ENCODE measurements around the gene ADGRF1. TPM values are rescaled to one million over a fixed set of nuclear protein-coding genes. Genes with fewer than 3 reads are reported as not detected.

Gene ADGRF1
- total RNA-seq, 2 experiments from 2014 or later, result not detected

GRCh38 chr6:47048638-47049037, 6.5 kb upstream of the ADGRF1 start:
- Mint-ChIP-seq H3K27me3 (peaks cover 9% of the 10 kb centered on the region), H3K27ac (no peak overlapping the region), H3K9me3 (ENCODE audit: low read depth) (no peaks in the 10 kb centered on the region), H3K4me3 (no peak overlapping the region), H3K4me1 (peaks cover 2% of the 10 kb centered on the region), H3K36me3 (no peaks in the 10 kb centered on the region)
- DNase-seq, result no peak
- CTCF ChIA-PET, result interaction anchor here (0.6 to 0.7 kb wide), 2 partner anchors 26 to 199 kb away, joined by 3 read pairs; no protein-coding TSS in a partner anchor
- ATAC-seq, result no peak

GRCh38 chr6:47047479-47048407, 5.6 kb upstream of the ADGRF1 start:
- CTCF ChIA-PET, result interaction anchor here (0.6 to 1.1 kb wide), 5 partner anchors 10 to 199 kb away, joined by 3 to 4 read pairs (median 3); no protein-coding TSS in a partner anchor
- peak; percentile 50 for DNase-seq
- ATAC-seq, result no peak
- peaks cover 9% of the 10 kb centered on the region for H3K27me3 Mint-ChIP-seq
- H3K4me1 Mint-ChIP-seq, result peaks cover 2% of the 10 kb centered on the region
- no peak overlapping the region for H3K27ac Mint-ChIP-seq
- no peaks in the 10 kb centered on the region for H3K36me3 Mint-ChIP-seq
- H3K4me3 Mint-ChIP-seq, result no peak overlapping the region
- H3K9me3 Mint-ChIP-seq (ENCODE audit: low read depth), result no peaks in the 10 kb centered on the region

GRCh38 chr6:47047097-47047478, 5.0 kb upstream of the ADGRF1 start:
- Mint-ChIP-seq H3K27ac (no peak overlapping the region), H3K4me3 (no peak overlapping the region)

GRCh38 chr6:47044397-47044796, 2.3 kb upstream of the ADGRF1 start:
- no peak overlapping the region for H3K27ac Mint-ChIP-seq
- no peaks in the 10 kb centered on the region for H3K9me3 Mint-ChIP-seq (ENCODE audit: low read depth)
- H3K36me3 Mint-ChIP-seq, result no peaks in the 10 kb centered on the region
- H3K27me3 Mint-ChIP-seq, result peaks cover 9% of the 10 kb centered on the region
- CTCF ChIA-PET, result interaction anchor here (1.9 kb wide), 1 partner anchor 195 kb away, joined by 6 read pairs; no protein-coding TSS in a partner anchor
- peaks cover 2% of the 10 kb centered on the region for H3K4me1 Mint-ChIP-seq
- no peak for ATAC-seq
- H3K4me3 Mint-ChIP-seq, result no peak overlapping the region
- no peak for DNase-seq

More at GRCh38 chr6:47047097-47047478, 5.0 kb upstream of the ADGRF1 start:
- CTCF ChIA-PET, result interaction anchor here (0.6 to 1.1 kb wide), 3 partner anchors 10 to 83 kb away, joined by 3 to 4 read pairs (median 4); no protein-coding TSS in a partner anchor
- ATAC-seq, result no peak
- Mint-ChIP-seq H3K36me3 (no peaks in the 10 kb centered on the region), H3K27me3 (peaks cover 9% of the 10 kb centered on the region), H3K9me3 (ENCODE audit: low read depth) (no peaks in the 10 kb centered on the region), H3K4me1 (peaks cover 2% of the 10 kb centered on the region)
- no peak for DNase-seq

- no peak overlapping the region for H3K27ac Mint-ChIP-seq
- H3K36me3 Mint-ChIP-seq, result no peaks in the 10 kb centered on the region
- CTCF ChIA-PET, result interaction anchor here (1.9 kb wide), 1 partner anchor 194 kb away, joined by 6 read pairs; no protein-coding TSS in a partner anchor
Observed at GRCh38 chr6:47043286-47043685, 1.2 kb upstream of the ADGRF1 start.

GRCh38 chr6:47041741-47042140, 391 bp downstream of the ADGRF1 start:
- H3K4me3 Mint-ChIP-seq, result no peak overlapping the region
- no peaks in the 10 kb centered on the region for H3K36me3 Mint-ChIP-seq
- no peaks in the 10 kb centered on the region for H3K4me1 Mint-ChIP-seq
- H3K9me3 Mint-ChIP-seq (ENCODE audit: low read depth), result no peaks in the 10 kb centered on the region
- ATAC-seq, result no peak
- peaks cover 5% of the 10 kb centered on the region for H3K27me3 Mint-ChIP-seq
- CTCF ChIA-PET, result no interaction called here
- no peak overlapping the region for H3K27ac Mint-ChIP-seq
- no peak for DNase-seq

More at GRCh38 chr6:47043286-47043685, 1.2 kb upstream of the ADGRF1 start:
- peaks cover 2% of the 10 kb centered on the region for H3K4me1 Mint-ChIP-seq
- ATAC-seq (no peak), DNase-seq (no peak)
- peaks cover 6% of the 10 kb centered on the region for H3K27me3 Mint-ChIP-seq
- H3K4me3 Mint-ChIP-seq, result no peak overlapping the region
- H3K9me3 Mint-ChIP-seq (ENCODE audit: low read depth), result no peaks in the 10 kb centered on the region

- CTCF ChIA-PET, result no interaction called here
- Mint-ChIP-seq H3K27ac (no peak overlapping the region), H3K4me1 (no peaks in the 10 kb centered on the region), H3K4me3 (no peak overlapping the region), H3K27me3 (peaks cover 2% of the 10 kb centered on the region), H3K9me3 (ENCODE audit: low read depth) (no peaks in the 10 kb centered on the region), H3K36me3 (no peaks in the 10 kb centered on the region)
- no peak for ATAC-seq
- DNase-seq, result no peak
Observed at GRCh38 chr6:47034926-47035325, 7.2 kb downstream of the ADGRF1 start.

GRCh38 chr6:47034421-47034820, 7.7 kb downstream of the ADGRF1 start:
- H3K4me3 Mint-ChIP-seq, result no peak overlapping the region
- no peak overlapping the region for H3K27ac Mint-ChIP-seq
- H3K36me3 Mint-ChIP-seq, result no peaks in the 10 kb centered on the region
- CTCF ChIA-PET, result no interaction called here
- no peak for DNase-seq
- ATAC-seq, result no peak
- H3K4me1 Mint-ChIP-seq, result no peaks in the 10 kb centered on the region
- H3K9me3 Mint-ChIP-seq (ENCODE audit: low read depth), result no peaks in the 10 kb centered on the region
- peaks cover 2% of the 10 kb centered on the region for H3K27me3 Mint-ChIP-seq

- Mint-ChIP-seq H3K27ac (no peak overlapping the region), H3K27me3 (peaks cover 2% of the 10 kb centered on the region), H3K4me1 (no peaks in the 10 kb centered on the region), H3K36me3 (no peaks in the 10 kb centered on the region), H3K4me3 (no peak overlapping the region), H3K9me3 (ENCODE audit: low read depth) (no peaks in the 10 kb centered on the region)
- no peak for DNase-seq
- CTCF ChIA-PET, result no interaction called here
- no peak for ATAC-seq
Observed at GRCh38 chr6:47032974-47033765, 9.0 kb downstream of the ADGRF1 start.

GRCh38 chr6:47031656-47032055, 10.5 kb downstream of the ADGRF1 start:
- Mint-ChIP-seq H3K9me3 (ENCODE audit: low read depth) (no peaks in the 10 kb centered on the region), H3K4me3 (no peak overlapping the region), H3K27me3 (peaks cover 2% of the 10 kb centered on the region), H3K36me3 (no peaks in the 10 kb centered on the region), H3K27ac (no peak overlapping the region), H3K4me1 (no peaks in the 10 kb centered on the region)
- CTCF ChIA-PET, result interaction anchor here (0.7 to 0.8 kb wide), 2 partner anchors 11 to 184 kb away, joined by 3 read pairs; no protein-coding TSS in a partner anchor
- ATAC-seq (no peak), DNase-seq (no peak)

- Mint-ChIP-seq H3K36me3 (no peaks in the 10 kb centered on the region), H3K9me3 (ENCODE audit: low read depth) (no peaks in the 10 kb centered on the region), H3K4me1 (no peaks in the 10 kb centered on the region), H3K4me3 (no peak overlapping the region), H3K27ac (no peak overlapping the region), H3K27me3 (no peaks in the 10 kb centered on the region)
- ATAC-seq, result no peak
- no peak for DNase-seq
- CTCF ChIA-PET, result no interaction called here
Observed at GRCh38 chr6:47029865-47030561, 12.1 kb downstream of the ADGRF1 start.

- DNase-seq (no peak), ATAC-seq (no peak)
- Mint-ChIP-seq H3K36me3 (no peaks in the 10 kb centered on the region), H3K27ac (no peak overlapping the region), H3K9me3 (ENCODE audit: low read depth) (no peaks in the 10 kb centered on the region), H3K4me1 (no peaks in the 10 kb centered on the region), H3K27me3 (no peaks in the 10 kb centered on the region), H3K4me3 (no peak overlapping the region)
- CTCF ChIA-PET, result no interaction called here
Observed at GRCh38 chr6:47028835-47029360, 13.2 kb downstream of the ADGRF1 start.

- Mint-ChIP-seq H3K4me1 (no peaks in the 10 kb centered on the region), H3K36me3 (no peaks in the 10 kb centered on the region), H3K27ac (no peak overlapping the region), H3K9me3 (ENCODE audit: low read depth) (no peaks in the 10 kb centered on the region), H3K27me3 (no peaks in the 10 kb centered on the region), H3K4me3 (no peak overlapping the region)
- ATAC-seq (no peak), DNase-seq (no peak)
- CTCF ChIA-PET, result no interaction called here
Observed at GRCh38 chr6:47027315-47027714, 14.8 kb downstream of the ADGRF1 start.

All from activated CD8-positive, alpha-beta memory T cell treated with anti-CD3 and anti-CD28 coated beads, Interleukin-2, amount 10 ng/mL, durations not matched to agents 7 days and 5 days (primary cell).